ENCODE measurements around the gene NFS1.

DNA sequence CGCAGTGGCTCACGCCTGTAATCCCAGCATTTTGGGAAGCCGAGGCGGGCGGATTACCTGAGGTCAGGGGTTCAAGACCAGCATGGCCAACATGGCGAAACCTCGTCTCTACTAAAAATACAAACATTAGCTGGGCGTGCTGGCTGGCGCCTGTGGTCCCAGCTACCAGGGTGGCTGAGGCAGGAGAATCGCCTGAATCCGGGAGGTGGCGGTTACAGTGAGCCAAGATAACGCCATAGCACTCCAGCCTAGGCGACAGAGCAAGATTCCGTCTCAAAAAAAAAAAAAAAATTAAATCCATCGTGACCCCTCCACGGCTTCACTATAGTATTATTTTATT is 33.2 kb downstream of the NFS1 start:
- TF ChIP-seq POLR2A (IDR thresholded peaks at IDR 0.05) = no peak
- TF ChIP-seq, protein P1, sequence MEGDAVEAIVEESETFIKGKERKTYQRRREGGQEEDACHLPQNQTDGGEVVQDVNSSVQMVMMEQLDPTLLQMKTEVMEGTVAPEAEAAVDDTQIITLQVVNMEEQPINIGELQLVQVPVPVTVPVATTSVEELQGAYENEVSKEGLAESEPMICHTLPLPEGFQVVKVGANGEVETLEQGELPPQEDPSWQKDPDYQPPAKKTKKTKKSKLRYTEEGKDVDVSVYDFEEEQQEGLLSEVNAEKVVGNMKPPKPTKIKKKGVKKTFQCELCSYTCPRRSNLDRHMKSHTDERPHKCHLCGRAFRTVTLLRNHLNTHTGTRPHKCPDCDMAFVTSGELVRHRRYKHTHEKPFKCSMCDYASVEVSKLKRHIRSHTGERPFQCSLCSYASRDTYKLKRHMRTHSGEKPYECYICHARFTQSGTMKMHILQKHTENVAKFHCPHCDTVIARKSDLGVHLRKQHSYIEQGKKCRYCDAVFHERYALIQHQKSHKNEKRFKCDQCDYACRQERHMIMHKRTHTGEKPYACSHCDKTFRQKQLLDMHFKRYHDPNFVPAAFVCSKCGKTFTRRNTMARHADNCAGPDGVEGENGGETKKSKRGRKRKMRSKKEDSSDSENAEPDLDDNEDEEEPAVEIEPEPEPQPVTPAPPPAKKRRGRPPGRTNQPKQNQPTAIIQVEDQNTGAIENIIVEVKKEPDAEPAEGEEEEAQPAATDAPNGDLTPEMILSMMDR (IDR thresholded peaks at IDR 0.05) = no peak

Data from uterus (tissue), 2 donors.